Stimulated activated CD4-positive, alpha-beta T cell treated with anti-CD3 and anti-CD28 coated beads, TNF-alpha, amount 100 ng/mL, for 48 hours (primary cell): Measurements from ENCODE around the gene FARS2.
A peak's percentile ranks its signal among the peaks of the same experiment; 100 is the strongest.

ENCODE experiments used
- DNase-seq, 3 donors: peaks; one replicate each; pipeline ENCODE4 v3.0.0-alpha.2; 2020; ENCODE audit warnings: low read depth in 3 of 3

The FARS2 gene

GRCh38 chr6:5249451-5250122, 11.7 kb upstream of the FARS2 start:
- DNase-seq, result no peak

- no peak for DNase-seq
Observed at GRCh38 chr6:5250451-5250850, 10.9 kb upstream of the FARS2 start.

DNA sequence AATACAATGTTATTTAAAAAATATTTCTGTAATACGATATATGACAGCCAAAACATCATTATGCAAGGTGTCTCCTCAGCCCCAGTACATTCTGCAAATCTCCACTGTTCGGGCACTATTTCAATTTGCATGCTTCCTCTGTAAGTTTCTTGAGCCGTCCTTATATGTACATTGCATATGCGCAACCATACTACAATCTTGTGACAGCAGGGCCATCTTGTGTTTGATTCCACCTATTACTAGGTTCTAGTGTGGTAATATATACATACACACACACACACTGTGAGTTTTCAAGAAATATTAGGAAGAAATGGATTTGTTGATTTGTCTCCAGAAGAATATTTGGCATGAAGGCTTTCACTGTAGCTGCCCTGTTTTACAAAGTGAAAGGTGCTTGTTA, 10.4 kb upstream of the FARS2 start:
- DNase-seq, result no peak

DNA sequence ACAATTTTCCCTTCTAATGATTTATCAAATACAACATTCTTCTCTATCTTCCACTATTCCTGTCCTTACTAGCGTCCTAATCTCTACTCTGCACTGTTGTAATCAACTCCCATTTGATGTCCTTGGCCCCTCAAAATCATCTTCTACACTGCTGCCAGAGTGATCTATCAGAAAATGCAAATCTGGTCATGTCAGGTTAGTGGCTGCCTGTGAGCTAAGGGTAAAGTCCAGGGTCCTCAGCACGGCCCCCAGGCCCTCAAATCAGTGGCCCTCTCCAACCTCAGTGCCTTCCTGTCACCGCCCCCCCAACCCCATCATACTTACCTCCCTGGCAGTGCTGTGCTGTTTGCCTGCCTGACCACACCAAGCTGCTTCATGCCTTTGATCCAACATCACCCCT, 4.4 kb upstream of the FARS2 start:
- DNase-seq, result no peak

DNA sequence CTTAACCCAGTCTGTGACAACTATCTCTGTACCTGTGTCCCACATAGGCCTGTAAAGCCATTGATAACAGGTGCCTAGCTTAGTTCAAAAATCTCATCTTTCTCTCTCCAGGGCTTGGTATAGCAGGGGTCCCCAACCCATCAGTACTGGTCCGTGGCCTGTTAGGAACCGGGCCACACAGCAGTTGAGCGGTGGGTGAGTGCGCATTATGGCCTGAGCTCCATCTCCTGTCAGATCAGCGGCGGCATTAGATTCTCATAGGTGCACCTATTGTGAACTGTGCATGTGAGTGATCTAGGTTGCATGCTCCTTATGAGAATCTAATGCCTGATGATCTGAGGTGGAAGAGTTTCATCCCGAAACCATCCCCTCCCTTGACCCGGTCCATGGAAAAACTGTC, 3.9 kb upstream of the FARS2 start:
- DNase-seq, result no peak

DNA sequence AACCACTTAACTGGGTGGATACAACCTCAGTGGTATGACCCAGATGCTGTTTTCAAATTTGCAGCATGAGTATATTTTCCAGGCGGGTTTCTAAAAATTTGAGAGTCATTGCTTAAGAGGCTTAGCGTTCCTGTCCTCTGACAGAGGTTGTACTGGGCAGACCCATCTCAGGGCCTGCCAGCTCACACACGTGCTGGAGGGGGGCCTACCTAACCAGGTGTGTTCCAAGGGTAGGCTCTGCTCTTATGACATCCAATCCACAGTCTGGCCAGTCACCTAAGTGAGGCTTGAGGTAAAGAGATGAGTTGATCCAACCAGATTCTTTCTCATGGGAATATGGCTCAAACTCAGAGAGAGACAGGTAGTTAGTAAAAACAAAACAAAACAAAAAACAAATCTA, 1.9 kb upstream of the FARS2 start:
- DNase-seq, result no peak

- DNase-seq, result peak; percentile 48 to 57 (median 57)
Observed at GRCh38 chr6:5260111-5260620, 1.1 kb upstream of the FARS2 start.

GRCh38 chr6:5261545-5262109, 314 bp downstream of the FARS2 start:
- DNase-seq, result no peak

- no peak for DNase-seq
Observed at GRCh38 chr6:5266423-5266822, 5.1 kb downstream of the FARS2 start.

DNA sequence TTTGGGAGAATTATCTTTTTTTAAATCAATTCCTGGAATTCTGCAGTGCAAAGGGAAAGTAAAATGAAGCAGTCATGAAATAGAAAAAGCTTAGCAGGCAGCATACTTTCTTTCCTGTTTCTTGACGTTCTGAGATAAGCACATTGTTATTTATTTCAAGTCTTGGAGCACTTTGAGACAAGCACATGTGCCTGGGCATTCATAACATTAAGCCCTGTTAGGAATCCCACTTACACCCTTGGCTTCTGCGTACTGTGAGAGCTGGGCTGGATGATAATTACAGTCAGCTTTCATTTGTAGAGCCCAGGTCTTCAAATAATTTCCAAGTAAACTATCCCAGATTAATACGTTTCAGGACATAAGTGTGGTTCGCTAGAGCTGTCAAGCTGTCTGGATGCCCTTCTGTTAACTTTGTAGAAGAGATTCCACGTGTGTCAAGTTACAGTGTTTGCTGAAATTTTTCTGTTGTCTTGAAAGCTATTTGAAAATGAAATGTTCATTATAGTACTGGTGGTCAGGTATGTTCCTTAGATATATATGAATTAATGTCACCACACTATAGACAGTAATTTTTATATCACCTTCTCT, 8.9 kb downstream of the FARS2 start:
- no peak for DNase-seq

GRCh38 chr6:5271926-5272325, 10.6 kb downstream of the FARS2 start:
- no peak for DNase-seq

- no peak for DNase-seq
Observed at GRCh38 chr6:5274231-5274630, 12.9 kb downstream of the FARS2 start.

DNA sequence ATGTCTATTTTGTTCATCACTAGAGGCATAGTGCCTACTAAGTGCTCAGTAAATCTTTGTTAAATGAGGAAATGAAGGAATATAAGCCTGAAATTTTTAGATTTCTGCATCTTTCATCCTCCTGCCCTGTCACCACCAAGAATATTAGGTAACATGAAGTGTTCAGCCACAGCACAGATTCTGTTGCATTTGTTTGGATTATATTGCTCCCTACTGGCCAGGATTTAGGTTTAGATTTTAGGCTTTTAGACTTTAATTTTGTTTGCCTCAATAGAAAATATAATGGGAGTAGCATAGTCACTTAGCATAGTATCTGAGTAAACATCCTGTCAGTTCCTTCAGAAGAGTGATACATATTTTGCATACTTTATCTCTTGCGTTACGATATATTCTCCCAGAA, 14.2 kb downstream of the FARS2 start:
- no peak for DNase-seq

DNA sequence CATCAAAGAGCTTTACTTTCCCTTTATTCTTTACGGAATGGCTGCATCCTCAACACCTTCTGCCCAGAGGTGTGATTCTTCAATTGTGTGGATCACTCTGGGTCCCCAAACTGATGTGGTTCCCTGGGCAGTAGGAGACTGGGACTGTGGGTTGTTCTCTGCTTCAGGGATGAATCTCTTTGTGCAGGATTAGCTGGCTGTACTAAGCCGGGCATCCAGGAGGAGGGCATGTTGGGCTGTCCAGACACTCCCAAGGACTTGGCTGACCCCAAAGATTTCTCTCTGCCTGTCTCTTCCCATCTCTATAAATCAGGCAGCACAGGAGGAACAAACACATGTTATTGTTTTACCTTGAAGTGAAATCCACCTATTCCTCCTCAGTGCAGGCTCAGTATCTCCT, 15.3 kb downstream of the FARS2 start:
- DNase-seq, result no peak

GRCh38 chr6:5277589-5277988, 16.3 kb downstream of the FARS2 start:
- no peak for DNase-seq

- DNase-seq, result no peak
Observed at GRCh38 chr6:5278047-5278446, 16.7 kb downstream of the FARS2 start.

DNA sequence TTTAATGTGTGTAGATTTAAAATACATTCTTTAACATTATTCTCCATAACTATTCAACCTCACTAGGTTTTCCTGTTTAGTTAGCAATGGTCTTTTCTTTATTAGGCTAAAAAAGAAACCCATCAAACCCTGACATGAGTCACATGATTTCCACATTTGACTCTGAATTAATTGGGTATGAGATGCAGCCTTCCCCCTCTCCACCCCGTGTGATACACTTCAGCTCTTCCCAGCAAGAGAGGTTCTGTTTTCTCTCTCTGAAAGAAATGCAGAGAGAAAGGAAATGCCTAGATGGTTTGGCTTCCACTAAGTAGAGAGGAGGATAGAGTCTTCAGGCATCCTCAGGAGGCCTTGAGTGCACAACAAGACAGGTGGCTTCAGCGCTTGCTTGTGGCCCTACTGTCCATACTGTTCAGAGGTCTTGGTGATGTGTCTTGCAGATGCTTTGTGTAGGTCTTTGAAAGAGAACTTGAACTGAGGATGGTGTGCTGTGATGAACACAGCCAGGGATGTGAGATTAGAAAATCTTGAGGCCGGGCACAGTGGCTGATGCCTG, 17.3 kb downstream of the FARS2 start:
- no peak for DNase-seq

DNA sequence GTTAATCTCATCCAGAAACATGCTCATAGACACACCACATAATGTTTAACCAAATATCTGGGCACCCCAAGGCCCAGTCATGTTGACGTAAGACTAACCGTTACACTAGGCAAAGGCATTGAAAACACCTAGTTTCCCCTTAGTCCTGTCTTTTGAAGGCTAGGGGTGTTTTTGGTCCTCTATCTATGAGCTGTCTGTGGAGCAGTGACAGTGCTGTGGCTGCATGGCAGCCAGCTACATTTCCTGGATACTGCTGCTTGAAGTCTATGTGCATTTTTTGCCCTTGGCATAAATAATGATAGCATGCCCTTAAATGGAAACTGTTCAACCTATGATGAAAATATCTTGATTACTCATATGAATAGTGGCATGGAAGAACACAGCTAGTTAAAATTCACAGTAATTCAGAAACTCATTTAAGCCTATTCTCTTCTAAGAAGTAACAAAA, 18.6 kb downstream of the FARS2 start:
- DNase-seq, result peak in 1 of 3 donors; percentile 48

DNA sequence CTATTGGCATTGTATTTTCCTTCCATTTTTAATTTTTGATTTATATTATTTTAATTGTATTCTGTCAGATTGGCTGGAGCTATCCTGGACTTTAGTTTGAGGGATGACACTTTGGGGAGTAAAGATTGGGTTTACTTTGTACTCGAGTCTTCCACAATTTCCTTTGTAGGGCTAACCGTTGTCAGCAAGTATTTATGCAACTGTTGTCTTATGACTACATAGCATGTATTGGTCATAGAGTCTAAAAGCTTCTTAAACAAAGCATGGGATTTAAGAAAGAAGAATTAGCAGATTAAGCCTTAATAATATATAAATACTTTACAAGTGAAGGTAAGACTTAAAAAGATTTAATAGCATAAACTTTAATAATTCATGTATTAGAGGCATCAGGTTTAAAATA, 19.6 kb downstream of the FARS2 start:
- no peak for DNase-seq

DNA sequence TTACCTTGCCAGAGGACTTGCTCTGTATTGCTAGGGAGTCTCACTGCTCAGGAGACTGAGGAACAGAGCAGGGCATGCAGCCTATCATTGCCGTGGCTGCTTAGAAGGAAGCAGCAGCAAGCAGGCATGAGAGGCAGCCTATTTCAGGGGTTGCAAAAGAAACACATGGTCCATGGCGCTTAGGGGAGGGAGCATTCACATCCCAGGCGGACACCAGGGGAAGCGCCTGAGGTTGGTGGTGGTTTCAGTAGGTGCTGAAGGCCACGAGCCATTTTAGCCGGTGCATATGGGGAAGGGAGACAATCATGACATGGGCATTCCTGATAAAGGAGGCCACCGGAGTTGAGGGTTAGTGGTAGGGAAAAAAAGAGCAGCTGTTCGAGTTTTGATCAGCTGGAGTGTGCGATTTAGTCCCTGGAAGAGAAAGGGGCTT, 20.9 kb downstream of the FARS2 start:
- no peak for DNase-seq

DNA sequence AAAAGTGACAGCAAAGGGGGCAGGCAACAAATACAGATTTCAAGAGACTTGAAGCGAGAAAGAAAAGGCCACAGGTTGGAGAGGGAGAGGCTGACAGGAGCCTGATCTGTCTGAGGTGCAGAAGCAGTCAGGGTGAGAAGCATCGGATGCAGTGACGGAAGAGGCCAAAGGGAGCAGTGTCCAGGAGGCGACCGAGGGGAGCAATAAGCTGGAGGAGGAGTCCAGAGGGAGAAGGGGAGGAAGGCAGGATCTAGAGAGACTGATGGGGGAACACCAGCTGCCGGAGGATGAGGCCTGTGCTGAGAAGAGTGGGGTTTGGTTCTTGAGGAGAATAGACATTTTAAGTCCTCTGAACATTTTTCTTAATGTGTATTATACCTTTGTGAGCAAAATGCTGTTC, 23.8 kb downstream of the FARS2 start:
- no peak for DNase-seq

DNA sequence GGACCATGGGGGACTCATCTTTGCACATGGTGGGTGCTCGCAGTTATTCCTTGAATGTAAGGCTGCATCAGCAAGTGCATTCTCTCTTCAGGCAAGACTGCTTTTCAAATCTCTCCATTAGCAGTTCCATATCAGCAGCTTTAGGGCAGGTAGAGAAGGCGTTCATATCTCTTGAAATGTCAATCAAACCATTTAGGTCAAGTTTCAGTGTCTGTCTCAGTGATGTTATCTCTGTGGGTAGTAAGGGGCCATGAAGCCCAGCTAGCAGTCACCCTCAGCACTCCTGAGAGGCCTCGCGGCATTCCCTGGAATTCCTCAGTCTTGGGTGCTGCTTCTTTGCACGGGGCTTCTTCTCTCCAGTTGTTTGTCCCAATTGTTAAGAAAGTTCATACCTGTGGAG, 24.2 kb downstream of the FARS2 start:
- no peak for DNase-seq

GRCh38 chr6:5286780-5287179, 25.5 kb downstream of the FARS2 start:
- DNase-seq, result no peak
